Heart left ventricle (tissue), 13 donors: ENCODE measurements around the gene NFAT5.

ENCODE experiments used
- POLR2A ChIP-seq, 2 donors: fragments of 450-650 bp; IDR thresholded peaks; one replicate each; pipeline ENCODE4 v1.6.1; 2017; ENCODE audit warnings: antibody characterized with exemption in 2 of 2, mild to moderate bottlenecking in 2 of 2, moderate library complexity in 2 of 2
- TF ChIP-seq, protein P1 (sequence below), 12 donors: fragments of 200-600 bp; sonication (generic) in 4 of 12; IDR thresholded peaks; one replicate each; pipeline versions ENCODE4 v1.5.0 to v1.8.0; 2018 to 2022; ENCODE audit warnings: antibody characterized with exemption in 12 of 12, mild to moderate bottlenecking in 5 of 12
- donor health status: ischemic (EF 13 %, LVEDD 7.1; RV severe dilation, severe dysfunction).
- donor health status: DM: no; HTN: yes; CAD: no.
- donor health status: DM: no; HTN: no; CAD: no.
- donor health status: ischemic (EF 25% LVEDD 6.9; RV normal size, moderate dysfunction).
- donor health status: ischemic (EF 25% LVEDD 5.7; RV mildly dilated, moderate dysfunction).
- donor health status: ischemic (EF 35%, LVEDD 5.7; RV mildly dilated, moderate dysfunction).
- donor health status: nonischemic (EF 11% LVEDD 7.7; RV severe dilation, severe dysfunction).
- donor health status: DM: yes; HTN: yes; CAD: no.
- donor health status: PGD.
- donor health status: ischemic (EF 29% LVEDD 5.4; RV normal size, mild dysfunction).
- donor health status: nonischemic (EF 23%, LVEDD 6.1; RV moderate dilation, normal function).

DNA sequence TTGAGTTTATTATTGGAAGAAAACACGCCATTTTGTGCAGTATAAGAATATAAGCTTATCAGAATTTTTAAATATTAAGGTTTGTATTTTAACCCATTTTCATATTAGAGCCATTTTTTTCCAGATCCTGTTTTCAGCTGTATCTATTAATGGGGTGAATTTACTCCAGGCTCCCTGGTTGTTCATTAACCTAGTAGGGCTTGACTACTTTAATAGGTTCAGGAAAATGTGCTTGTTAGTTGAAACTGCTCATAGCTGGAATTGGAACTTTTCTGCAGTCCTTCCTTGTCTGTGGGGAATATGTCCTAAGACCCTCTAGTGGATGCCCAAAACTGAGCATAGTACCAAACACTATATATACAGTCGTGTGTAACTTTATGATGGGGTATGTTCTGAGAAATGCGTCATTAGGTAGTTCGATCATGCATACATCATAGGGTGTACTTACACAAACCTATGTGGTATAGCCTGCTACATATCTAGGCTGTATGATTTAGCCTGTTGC, 28.0 kb downstream of the NFAT5 start:
- TF ChIP-seq, protein P1, sequence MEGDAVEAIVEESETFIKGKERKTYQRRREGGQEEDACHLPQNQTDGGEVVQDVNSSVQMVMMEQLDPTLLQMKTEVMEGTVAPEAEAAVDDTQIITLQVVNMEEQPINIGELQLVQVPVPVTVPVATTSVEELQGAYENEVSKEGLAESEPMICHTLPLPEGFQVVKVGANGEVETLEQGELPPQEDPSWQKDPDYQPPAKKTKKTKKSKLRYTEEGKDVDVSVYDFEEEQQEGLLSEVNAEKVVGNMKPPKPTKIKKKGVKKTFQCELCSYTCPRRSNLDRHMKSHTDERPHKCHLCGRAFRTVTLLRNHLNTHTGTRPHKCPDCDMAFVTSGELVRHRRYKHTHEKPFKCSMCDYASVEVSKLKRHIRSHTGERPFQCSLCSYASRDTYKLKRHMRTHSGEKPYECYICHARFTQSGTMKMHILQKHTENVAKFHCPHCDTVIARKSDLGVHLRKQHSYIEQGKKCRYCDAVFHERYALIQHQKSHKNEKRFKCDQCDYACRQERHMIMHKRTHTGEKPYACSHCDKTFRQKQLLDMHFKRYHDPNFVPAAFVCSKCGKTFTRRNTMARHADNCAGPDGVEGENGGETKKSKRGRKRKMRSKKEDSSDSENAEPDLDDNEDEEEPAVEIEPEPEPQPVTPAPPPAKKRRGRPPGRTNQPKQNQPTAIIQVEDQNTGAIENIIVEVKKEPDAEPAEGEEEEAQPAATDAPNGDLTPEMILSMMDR (IDR thresholded peaks at IDR 0.05), result no peak
- no peak for TF ChIP-seq POLR2A (IDR thresholded peaks at IDR 0.05)
